ENCODE results near the gene PLEKHM2. TPM values are rescaled to one million over a fixed set of nuclear protein-coding genes. Genes with fewer than 3 reads are reported as not detected.

PLEKHM2 gene
- polyA plus RNA-seq, 1 donor (not counting 4 experiments of a cell fraction or from before 2014, with no cell fraction given), result 30.0 TPM

- Histone ChIP-seq H3K36me3 (ENCODE audit: control insufficient read depth in 2 of 2, extremely low read depth in 1 of 2, insufficient read depth in 2 of 2, low read length in 2 of 2) (no peaks in the 10 kb centered on the region), H3K9me3 (ENCODE audit: control insufficient read depth, low read depth, low read length) (no peaks in the 10 kb centered on the region), H3K9me1 (ENCODE audit: control insufficient read depth, extremely low read depth, insufficient read depth, low read length) (no peaks in the 10 kb centered on the region), H3K27me3 (ENCODE audit: control insufficient read depth, extremely low read depth, insufficient read depth, low read length) (no peaks in the 10 kb centered on the region), H2AFZ (ENCODE audit: control insufficient read depth, low read length) (no peak overlapping the region), H4K20me1 (ENCODE audit: control insufficient read depth, extremely low read depth, insufficient read depth, low read length) (no peaks in the 10 kb centered on the region), H3K4me3 (ENCODE audit: control insufficient read depth in 2 of 3, extremely low read depth in 1 of 3, insufficient read depth in 2 of 3, low read depth in 1 of 3, low read length in 3 of 3) (no peak overlapping the region), H3K4me2 (ENCODE audit: control insufficient read depth, extremely low read depth, insufficient read depth, low read depth, low read length) (no peak overlapping the region), H3K9ac (ENCODE audit: control insufficient read depth, extremely low read depth, insufficient read depth, low read length) (no peak overlapping the region), H3K79me2 (ENCODE audit: control insufficient read depth, insufficient read depth, low read length) (peaks cover under 1% of the 10 kb centered on the region), H3K27ac (ENCODE audit: control insufficient read depth, insufficient read depth, low read length) (no peak overlapping the region), H3K4me1 (ENCODE audit: control insufficient read depth, extremely low read depth, insufficient read depth, low read length) (peaks cover 16% of the 10 kb centered on the region)
- FAIRE-seq (no peak), DNase-seq (ENCODE audit: low read depth, low spot score) (no peak)
- TF ChIP-seq EZH2 (IDR thresholded peaks at IDR 0.05; ENCODE audit: low read length), result no peak
- no peak for TF ChIP-seq CTCF (optimal IDR thresholded peaks at IDR 0.05 in 1 of 3, IDR thresholded peaks at IDR 0.05 in 1 of 3, conservative IDR thresholded peaks at IDR 0.05 in 1 of 3; ENCODE audit: extremely low read depth in 1 of 3, insufficient read depth in 2 of 3, low read length in 3 of 3)
- dilution Hi-C loops (cut with MboI; ENCODE audit: extremely low pct_ligation_motif_present, low sequenced_read_pairs), result no loop called here
These were observed 69.7 kb downstream of the PLEKHM2 start for GRCh38 chr1:15753776-15754175.

GRCh38 chr1:15755021-15755645 lies 71.0 kb downstream of the PLEKHM2 start:
- Histone ChIP-seq H3K27ac (ENCODE audit: control insufficient read depth, insufficient read depth, low read length) (no peak overlapping the region), H3K4me3 (ENCODE audit: control insufficient read depth in 2 of 3, extremely low read depth in 1 of 3, insufficient read depth in 2 of 3, low read depth in 1 of 3, low read length in 3 of 3) (no peak overlapping the region), H3K9ac (ENCODE audit: control insufficient read depth, extremely low read depth, insufficient read depth, low read length) (no peak overlapping the region), H3K4me2 (ENCODE audit: control insufficient read depth, extremely low read depth, insufficient read depth, low read depth, low read length) (no peak overlapping the region), H4K20me1 (ENCODE audit: control insufficient read depth, extremely low read depth, insufficient read depth, low read length) (no peaks in the 10 kb centered on the region), H3K9me1 (ENCODE audit: control insufficient read depth, extremely low read depth, insufficient read depth, low read length) (no peaks in the 10 kb centered on the region), H3K36me3 (ENCODE audit: control insufficient read depth in 2 of 2, extremely low read depth in 1 of 2, insufficient read depth in 2 of 2, low read length in 2 of 2) (no peaks in the 10 kb centered on the region), H2AFZ (ENCODE audit: control insufficient read depth, low read length) (no peak overlapping the region), H3K9me3 (ENCODE audit: control insufficient read depth, low read depth, low read length) (no peaks in the 10 kb centered on the region), H3K79me2 (ENCODE audit: control insufficient read depth, insufficient read depth, low read length) (peaks cover 14% of the 10 kb centered on the region), H3K27me3 (ENCODE audit: control insufficient read depth, extremely low read depth, insufficient read depth, low read length) (no peaks in the 10 kb centered on the region), H3K4me1 (ENCODE audit: control insufficient read depth, extremely low read depth, insufficient read depth, low read length) (peaks cover 19% of the 10 kb centered on the region)
- TF ChIP-seq CTCF (optimal IDR thresholded peaks at IDR 0.05 in 1 of 3, IDR thresholded peaks at IDR 0.05 in 1 of 3, conservative IDR thresholded peaks at IDR 0.05 in 1 of 3; ENCODE audit: extremely low read depth in 1 of 3, insufficient read depth in 2 of 3, low read length in 3 of 3) (no peak), EZH2 (IDR thresholded peaks at IDR 0.05; ENCODE audit: low read length) (no peak)
- DNase-seq (ENCODE audit: low read depth, low spot score) (no peak), FAIRE-seq (no peak)
- dilution Hi-C loops (cut with MboI; ENCODE audit: extremely low pct_ligation_motif_present, low sequenced_read_pairs), result no loop called here

Data from keratinocyte (primary cell).